Panc1 (cell line): ENCODE measurements around the gene PDZD2.

Experiments
- SIN3A ChIP-seq: IDR thresholded peaks from 2 replicates; pipeline ENCODE4 v1.6.1; 2012; ENCODE audit warnings: low read depth, mild to moderate bottlenecking, low read length, moderate library complexity, borderline replicate concordance; ENCODE audit not compliant: insufficient read depth
- TCF7L2 ChIP-seq: IDR thresholded peaks from 2 replicates; pipeline ENCODE4 v1.6.1; 2011; ENCODE audit warnings: mild to moderate bottlenecking, low read depth, low read length, inconsistent platforms
- TF ChIP-seq, protein P1 (sequence below): fragments of 450-650 bp; IDR thresholded peaks from 2 replicates; pipeline ENCODE4 v1.5.1; 2017; ENCODE audit warnings: mild to moderate bottlenecking
- TF ChIP-seq, protein P2 (sequence below), 2 experiments: IDR thresholded peaks; 2 replicates each; pipeline ENCODE4 v1.6.1; 2011 to 2012; ENCODE audit warnings: low read depth in 2 of 2, control low read depth in 1 of 2, low read length in 1 of 2, mild to moderate bottlenecking in 1 of 2, moderate library complexity in 1 of 2; ENCODE audit not compliant: insufficient read depth in 1 of 2

DNA sequence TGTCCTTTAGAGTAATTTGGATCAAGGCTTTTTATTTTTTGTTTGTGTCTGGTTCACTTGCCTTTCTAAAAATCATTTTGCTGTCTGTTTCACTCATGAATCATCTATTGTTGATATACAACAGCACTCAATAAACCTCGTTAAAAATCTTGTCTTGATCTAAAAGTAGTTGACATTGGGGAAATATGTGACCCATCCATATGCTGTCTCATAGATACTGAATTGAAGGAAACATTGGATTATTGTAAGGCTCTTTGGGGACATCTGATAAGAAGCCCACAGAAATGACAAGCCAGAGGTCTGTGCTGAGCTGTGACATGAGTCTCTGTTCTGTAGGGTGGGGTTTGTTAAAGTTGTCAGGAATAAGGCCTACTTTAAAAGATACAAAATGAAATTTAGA, 208.0 kb downstream of the PDZD2 start:
- TF ChIP-seq, protein P1, sequence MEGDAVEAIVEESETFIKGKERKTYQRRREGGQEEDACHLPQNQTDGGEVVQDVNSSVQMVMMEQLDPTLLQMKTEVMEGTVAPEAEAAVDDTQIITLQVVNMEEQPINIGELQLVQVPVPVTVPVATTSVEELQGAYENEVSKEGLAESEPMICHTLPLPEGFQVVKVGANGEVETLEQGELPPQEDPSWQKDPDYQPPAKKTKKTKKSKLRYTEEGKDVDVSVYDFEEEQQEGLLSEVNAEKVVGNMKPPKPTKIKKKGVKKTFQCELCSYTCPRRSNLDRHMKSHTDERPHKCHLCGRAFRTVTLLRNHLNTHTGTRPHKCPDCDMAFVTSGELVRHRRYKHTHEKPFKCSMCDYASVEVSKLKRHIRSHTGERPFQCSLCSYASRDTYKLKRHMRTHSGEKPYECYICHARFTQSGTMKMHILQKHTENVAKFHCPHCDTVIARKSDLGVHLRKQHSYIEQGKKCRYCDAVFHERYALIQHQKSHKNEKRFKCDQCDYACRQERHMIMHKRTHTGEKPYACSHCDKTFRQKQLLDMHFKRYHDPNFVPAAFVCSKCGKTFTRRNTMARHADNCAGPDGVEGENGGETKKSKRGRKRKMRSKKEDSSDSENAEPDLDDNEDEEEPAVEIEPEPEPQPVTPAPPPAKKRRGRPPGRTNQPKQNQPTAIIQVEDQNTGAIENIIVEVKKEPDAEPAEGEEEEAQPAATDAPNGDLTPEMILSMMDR: no peak
- TF ChIP-seq SIN3A (no peak), TCF7L2 (no peak)
- TF ChIP-seq, protein P2, sequence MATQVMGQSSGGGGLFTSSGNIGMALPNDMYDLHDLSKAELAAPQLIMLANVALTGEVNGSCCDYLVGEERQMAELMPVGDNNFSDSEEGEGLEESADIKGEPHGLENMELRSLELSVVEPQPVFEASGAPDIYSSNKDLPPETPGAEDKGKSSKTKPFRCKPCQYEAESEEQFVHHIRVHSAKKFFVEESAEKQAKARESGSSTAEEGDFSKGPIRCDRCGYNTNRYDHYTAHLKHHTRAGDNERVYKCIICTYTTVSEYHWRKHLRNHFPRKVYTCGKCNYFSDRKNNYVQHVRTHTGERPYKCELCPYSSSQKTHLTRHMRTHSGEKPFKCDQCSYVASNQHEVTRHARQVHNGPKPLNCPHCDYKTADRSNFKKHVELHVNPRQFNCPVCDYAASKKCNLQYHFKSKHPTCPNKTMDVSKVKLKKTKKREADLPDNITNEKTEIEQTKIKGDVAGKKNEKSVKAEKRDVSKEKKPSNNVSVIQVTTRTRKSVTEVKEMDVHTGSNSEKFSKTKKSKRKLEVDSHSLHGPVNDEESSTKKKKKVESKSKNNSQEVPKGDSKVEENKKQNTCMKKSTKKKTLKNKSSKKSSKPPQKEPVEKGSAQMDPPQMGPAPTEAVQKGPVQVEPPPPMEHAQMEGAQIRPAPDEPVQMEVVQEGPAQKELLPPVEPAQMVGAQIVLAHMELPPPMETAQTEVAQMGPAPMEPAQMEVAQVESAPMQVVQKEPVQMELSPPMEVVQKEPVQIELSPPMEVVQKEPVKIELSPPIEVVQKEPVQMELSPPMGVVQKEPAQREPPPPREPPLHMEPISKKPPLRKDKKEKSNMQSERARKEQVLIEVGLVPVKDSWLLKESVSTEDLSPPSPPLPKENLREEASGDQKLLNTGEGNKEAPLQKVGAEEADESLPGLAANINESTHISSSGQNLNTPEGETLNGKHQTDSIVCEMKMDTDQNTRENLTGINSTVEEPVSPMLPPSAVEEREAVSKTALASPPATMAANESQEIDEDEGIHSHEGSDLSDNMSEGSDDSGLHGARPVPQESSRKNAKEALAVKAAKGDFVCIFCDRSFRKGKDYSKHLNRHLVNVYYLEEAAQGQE (IDR thresholded peaks at IDR 0.05; ENCODE audit: insufficient read depth in 1 of 2, low read depth in 2 of 2, low read length in 1 of 2): no peak
